Forelimb muscle (tissue), 1 donor: ENCODE data around the gene COL6A6. TPM values are rescaled to one million over a fixed set of nuclear protein-coding genes. Genes with fewer than 3 reads are reported as not detected.

Experiments
- DNase-seq: peaks from one replicate; pipeline ENCODE4 v3.0.0-alpha.2; 2013; ENCODE audit warnings: low read depth
- polyA plus RNA-seq: library from polyadenylated mRNA; unstranded; fragments of 120-200 nt; gene quantifications from one replicate; pipeline ENCODE4 v1.2.1, GENCODE V29; 2013; ENCODE audit not compliant: insufficient read length

COL6A6 gene, protein sequence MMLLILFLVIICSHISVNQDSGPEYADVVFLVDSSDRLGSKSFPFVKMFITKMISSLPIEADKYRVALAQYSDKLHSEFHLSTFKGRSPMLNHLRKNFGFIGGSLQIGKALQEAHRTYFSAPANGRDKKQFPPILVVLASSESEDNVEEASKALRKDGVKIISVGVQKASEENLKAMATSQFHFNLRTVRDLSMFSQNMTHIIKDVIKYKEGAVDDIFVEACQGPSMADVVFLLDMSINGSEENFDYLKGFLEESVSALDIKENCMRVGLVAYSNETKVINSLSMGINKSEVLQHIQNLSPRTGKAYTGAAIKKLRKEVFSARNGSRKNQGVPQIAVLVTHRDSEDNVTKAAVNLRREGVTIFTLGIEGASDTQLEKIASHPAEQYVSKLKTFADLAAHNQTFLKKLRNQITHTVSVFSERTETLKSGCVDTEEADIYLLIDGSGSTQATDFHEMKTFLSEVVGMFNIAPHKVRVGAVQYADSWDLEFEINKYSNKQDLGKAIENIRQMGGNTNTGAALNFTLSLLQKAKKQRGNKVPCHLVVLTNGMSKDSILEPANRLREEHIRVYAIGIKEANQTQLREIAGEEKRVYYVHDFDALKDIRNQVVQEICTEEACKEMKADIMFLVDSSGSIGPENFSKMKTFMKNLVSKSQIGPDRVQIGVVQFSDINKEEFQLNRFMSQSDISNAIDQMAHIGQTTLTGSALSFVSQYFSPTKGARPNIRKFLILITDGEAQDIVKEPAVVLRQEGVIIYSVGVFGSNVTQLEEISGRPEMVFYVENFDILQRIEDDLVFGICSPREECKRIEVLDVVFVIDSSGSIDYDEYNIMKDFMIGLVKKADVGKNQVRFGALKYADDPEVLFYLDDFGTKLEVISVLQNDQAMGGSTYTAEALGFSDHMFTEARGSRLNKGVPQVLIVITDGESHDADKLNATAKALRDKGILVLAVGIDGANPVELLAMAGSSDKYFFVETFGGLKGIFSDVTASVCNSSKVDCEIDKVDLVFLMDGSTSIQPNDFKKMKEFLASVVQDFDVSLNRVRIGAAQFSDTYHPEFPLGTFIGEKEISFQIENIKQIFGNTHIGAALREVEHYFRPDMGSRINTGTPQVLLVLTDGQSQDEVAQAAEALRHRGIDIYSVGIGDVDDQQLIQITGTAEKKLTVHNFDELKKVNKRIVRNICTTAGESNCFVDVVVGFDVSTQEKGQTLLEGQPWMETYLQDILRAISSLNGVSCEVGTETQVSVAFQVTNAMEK (N-terminal part only)
- polyA plus RNA-seq, result 91.6 TPM

DNA sequence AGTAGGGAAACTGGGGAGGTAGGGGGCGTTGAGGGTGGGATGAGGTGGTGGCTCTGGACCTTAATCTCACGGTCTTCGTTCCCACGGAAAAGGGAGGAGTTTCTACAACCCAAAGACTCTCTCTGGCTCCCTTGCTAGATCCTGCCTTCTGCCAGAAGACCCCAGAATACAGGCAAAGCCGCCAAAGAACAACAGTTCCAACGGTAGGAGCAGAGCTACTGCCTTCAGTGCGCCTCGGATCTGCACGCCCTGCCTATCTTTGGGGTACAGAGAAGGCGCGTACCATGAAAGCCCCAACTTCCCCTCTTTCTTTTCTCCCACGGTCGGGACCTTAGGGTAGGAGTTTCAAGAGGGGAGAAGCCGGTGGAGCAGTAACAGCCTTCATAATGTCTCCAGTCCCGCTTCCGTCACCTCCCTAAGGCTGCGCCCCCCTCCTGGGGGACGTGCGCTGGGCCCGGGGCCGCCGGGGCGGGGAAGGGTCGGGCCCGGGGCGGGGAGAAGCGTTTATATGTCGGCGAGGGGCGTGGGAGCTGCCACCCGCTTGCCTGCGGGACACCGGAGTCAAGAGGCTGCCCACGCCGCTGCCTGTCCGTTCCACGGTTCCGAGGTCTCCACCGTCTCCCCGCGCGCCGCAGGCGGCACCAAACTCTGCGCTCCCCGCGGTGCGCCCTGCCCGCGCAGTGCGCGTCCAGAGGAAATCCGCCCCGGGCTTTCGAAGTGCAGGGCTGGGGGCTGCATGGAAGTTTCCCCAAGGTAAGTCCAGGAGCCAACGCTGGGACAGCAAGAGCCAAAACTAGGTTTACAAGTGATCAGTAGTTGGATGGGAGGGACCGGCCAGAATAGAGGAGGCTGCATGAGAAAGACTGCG is at the start of gene COL6A6:
Gene COL6A6, plus strand, starts transcription at position 533 of the 868 bp plus-strand sequence. CDS start 43,188 bp downstream, outside the sequence.
- no peak for DNase-seq

GRCh38 chr3:130468311-130468710 is 48.7 kb upstream of the COL6A6 start:
- no peak for DNase-seq

GRCh38 chr3:130470126-130470525 is 46.9 kb upstream of the COL6A6 start:
- no peak for DNase-seq

GRCh38 chr3:130473416-130473815 is 43.6 kb upstream of the COL6A6 start:
- no peak for DNase-seq

GRCh38 chr3:130480736-130481135 is 36.2 kb upstream of the COL6A6 start:
- DNase-seq, result peak; percentile 62

DNA sequence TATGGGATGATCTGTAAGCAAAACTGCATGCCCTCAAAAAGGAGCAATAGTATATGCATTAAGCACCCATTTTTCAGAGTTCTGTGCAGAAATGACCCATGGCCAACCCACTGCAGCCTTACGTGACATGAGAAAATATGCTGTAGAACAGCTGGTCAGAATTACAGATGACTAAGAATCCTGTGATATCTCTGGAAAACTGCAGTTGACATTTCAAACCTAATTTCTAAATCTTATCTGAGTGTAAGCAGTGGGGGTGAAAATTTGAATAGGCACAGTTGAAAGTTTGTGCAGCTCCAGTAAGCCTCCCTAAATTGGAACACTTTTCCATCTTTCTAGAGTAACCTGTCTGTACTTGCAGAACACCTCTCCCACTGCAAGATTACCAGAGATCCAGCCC is 28.7 kb upstream of the COL6A6 start:
- DNase-seq, result no peak

DNA sequence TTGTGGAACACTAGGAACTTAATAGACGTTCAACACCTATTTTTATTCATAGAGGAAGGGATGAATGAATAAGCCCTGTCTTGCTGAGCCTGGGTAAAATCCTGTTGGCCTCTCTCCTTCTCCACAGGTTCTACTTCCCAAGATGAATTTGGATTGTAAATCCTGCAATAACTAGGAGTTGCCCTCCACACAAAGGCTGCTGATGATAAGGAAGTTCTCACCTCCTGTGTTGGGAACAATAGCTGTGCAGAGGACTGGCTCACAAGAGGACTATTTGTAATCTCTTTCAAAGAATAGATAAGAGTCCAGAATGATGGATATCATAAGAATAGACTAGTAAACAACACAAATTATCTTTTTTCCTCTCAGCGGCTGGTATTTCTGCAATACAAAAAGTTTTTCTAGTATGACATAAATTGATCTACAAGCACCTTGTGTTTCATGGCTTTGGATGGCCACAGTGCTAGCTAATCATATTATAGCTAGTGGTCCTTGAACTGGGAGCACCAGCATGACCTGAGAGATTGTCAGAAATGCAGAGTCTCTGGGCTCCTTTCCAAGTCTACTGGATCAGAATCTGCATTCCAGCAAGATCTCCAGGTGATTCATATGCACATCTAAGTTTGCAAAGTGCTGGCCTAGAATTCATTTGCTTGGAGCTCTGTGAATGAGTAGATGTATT is 28.1 kb upstream of the COL6A6 start:
- DNase-seq, result no peak

- no peak for DNase-seq
These were observed 26.7 kb upstream of the COL6A6 start for GRCh38 chr3:130490241-130490640.

GRCh38 chr3:130491431-130491830 is 25.5 kb upstream of the COL6A6 start:
- DNase-seq, result no peak

DNA sequence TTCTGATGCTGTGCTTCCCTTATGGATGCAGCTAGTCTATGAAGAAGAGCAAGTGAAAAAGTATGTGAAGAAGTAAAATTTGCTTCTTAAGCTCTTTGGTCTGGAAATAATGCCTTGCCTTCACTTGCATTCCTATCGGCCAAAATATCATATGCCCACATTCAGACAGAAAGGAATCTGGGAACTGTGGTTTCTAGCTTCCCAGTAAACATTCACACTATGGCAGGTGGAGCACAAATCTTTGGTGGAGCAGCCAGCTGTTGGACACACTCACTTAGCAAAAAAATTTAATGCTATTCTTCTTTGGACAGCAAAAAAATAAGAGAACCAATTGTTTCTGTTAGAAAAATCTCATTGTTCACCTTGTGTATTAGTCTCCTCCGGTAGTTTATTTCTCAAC is 12.3 kb upstream of the COL6A6 start:
- no peak for DNase-seq

GRCh38 chr3:130506031-130506430 is 10.9 kb upstream of the COL6A6 start:
- DNase-seq, result no peak

GRCh38 chr3:130507746-130508145 is 9.2 kb upstream of the COL6A6 start:
- no peak for DNase-seq

DNA sequence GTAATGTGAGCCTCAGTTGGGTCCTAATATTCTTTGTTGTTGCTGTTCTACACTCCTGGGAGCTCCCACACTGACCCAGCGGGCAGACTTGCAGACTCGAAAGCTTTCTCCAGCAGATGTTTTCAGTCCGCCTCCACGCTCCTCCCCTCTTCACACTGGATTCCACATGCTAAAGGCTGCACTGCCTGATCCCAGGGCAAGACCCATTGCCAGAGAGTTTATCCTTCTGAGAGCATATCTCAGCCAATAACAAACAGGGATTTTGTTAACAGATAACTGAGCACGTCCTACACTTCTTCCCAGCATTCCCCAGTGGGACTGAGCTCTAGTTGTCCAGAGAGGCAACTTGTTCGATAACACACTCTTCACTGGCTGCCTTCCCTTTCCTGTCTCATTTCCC is 8.0 kb upstream of the COL6A6 start:
- DNase-seq, result peak; percentile 63

DNA sequence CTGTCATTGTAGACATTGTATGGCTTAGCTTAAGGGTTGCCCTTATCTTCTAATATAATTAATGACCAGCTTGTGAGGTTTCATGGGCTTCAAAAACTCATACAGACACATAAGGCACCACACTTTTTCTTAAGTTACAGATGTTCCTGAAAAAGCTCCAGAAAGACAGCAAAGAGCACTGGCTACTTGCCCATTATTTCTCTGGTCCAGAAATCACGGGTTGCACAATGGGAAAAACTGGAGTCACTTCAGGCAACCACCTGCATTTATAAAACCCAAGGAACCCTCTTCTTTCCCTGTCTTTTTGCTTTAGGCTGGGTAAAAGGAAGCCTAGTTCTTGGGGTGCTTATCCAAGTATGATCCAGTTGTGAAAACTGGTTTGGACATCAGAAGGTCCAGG is 2.3 kb upstream of the COL6A6 start:
- DNase-seq, result no peak

- no peak for DNase-seq
These were observed 1.2 kb upstream of the COL6A6 start for GRCh38 chr3:130515755-130516154.

DNA sequence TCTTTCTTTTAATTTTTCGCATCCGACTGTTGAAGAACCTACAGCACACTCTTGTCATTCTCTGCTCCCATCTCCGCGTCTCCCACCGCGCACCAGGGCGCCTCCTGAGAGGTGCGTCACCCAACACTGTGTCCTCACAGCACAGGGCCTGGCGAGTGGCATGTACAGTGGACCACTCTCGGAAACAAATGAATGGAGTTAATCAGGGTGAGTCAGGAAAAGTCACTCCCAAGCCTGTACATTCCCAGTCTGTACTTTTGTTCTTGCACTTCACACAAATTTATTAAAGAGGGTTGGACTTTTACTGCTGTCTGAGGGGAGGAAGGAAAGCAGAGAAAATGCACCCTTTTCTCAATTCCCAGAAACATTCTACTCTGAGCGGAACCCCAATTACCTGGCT is 625 bp downstream of the COL6A6 start:
- DNase-seq, result no peak

DNA sequence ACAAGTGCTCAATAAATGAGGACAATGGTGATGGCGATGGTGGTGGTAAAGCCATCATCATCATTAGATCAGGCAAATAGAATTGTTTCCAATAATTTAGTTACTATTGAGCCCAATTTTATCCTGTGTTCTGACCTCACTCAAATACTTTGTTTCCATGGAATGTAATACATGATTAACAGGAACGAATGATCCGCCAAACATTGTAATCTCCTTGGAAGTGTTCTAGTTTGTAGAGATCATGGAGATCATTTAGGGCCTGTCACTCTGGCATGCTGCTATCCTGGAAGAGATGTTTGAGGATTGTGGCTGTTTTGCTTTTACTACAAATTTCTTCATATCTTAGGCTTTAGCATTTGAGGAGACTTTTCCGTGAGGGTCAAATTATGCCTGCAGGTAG is 2.8 kb downstream of the COL6A6 start:
- no peak for DNase-seq

- DNase-seq, result no peak
These were observed 5.4 kb downstream of the COL6A6 start for GRCh38 chr3:130522399-130522798.

- DNase-seq, result no peak
These were observed 10.4 kb downstream of the COL6A6 start for GRCh38 chr3:130527426-130527825.

DNA sequence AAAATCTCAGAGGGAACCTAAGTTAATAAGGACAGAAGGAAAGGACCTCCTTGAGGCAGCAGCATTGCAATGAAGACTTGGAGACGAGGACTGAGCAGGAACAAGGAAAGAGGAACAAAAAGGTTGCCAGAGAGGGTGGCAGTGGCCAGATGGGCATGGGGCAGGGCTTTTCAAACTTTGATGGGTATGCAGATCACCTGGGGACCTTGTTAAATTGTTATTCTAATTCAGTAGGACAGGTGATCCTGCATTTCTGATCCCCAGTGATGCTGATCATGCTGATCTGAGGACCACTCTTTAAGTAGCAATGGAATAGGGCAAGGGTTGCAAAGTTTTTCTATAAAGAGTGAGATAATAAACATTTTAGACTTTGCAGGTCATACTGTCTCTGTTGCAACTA is 11.1 kb downstream of the COL6A6 start:
- no peak for DNase-seq
